Ishikawa (cell line): Measurements from ENCODE around the gene CXXC5.
A peak's percentile ranks its signal among the peaks of the same experiment; 100 is the strongest.

Experiments
- CEBPB ChIP-seq: IDR thresholded peaks from 2 replicates; pipeline ENCODE4 v1.6.1; 2012
- CREB1 ChIP-seq: IDR thresholded peaks from 2 replicates; pipeline ENCODE4 v1.6.1; 2012; ENCODE audit warnings: low read depth
- EP300 ChIP-seq: IDR thresholded peaks from 2 replicates; pipeline ENCODE4 v1.6.1; 2012; ENCODE audit warnings: borderline replicate concordance
- FOXM1 ChIP-seq: IDR thresholded peaks from 2 replicates; pipeline ENCODE4 v1.6.1; 2012; ENCODE audit warnings: low read depth, borderline replicate concordance
- MAX ChIP-seq: IDR thresholded peaks from 2 replicates; pipeline ENCODE4 v1.6.1; 2012
- NFIC ChIP-seq: IDR thresholded peaks from 2 replicates; pipeline ENCODE4 v1.6.1; 2012
- RAD21 ChIP-seq: IDR thresholded peaks from 2 replicates; pipeline ENCODE4 v1.6.1; 2012; ENCODE audit warnings: low read depth
- TEAD4 ChIP-seq: IDR thresholded peaks from 2 replicates; pipeline ENCODE4 v1.6.1; 2012

- TF ChIP-seq MAX: peak; percentile 40; the same call in 1 of the 2 replicates
- TF ChIP-seq CEBPB: no peak
- TF ChIP-seq EP300: peak; percentile 77
- TF ChIP-seq CREB1: no peak
- TF ChIP-seq FOXM1: no peak
- no peak for TF ChIP-seq RAD21
- TF ChIP-seq NFIC: peak; percentile 68
- 0 out of 2 replicates have a peak, but pooled peaks have one; percentile 18 for TF ChIP-seq TEAD4
These were observed 77.1 kb downstream of the CXXC5 start for GRCh38 chr5:139725073-139725830.
